Urothelium cell line (cell line): ENCODE data around the gene CNST.
"Not testable (repeated sequence)": the region's sequence is repeated elsewhere in the genome, so short reads cannot be mapped to it uniquely, and the experiment has no call there.

Experiments
- DNase-seq: peaks from one replicate; pipeline ENCODE4 v3.0.0; 2011; ENCODE audit warnings: low spot score, mixed read lengths
- FAIRE-seq: peaks from 2 replicates; lab custom pipeline; 2011; peaks lifted over from hg19 to GRCh38; lab: Jason Lieb, UNC

The CNST gene

DNA sequence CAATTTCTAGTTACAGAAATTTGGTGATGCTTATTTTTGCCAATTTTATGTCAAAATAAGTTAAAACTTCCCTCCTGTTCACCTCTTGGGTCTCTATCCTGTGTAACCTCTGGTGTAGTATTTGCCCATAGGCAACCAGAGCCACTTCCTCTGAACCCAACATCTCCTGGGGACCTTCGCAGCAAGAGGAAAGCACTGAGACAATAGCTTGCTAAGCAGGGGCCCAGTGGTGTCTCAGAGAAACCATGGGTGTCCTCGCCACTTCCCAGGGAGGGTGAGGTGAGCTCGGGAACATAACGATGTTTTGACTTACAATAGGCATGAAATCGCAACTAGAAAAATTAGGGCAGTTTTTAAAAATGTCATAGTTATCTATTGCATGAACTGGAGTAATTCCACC is 101.5 kb downstream of the CNST start:
- DNase-seq = no peak
- no peak for FAIRE-seq

GRCh38 chr1:246669659-246670058 is 103.4 kb downstream of the CNST start:
- FAIRE-seq (no peak), DNase-seq (no peak)

DNA sequence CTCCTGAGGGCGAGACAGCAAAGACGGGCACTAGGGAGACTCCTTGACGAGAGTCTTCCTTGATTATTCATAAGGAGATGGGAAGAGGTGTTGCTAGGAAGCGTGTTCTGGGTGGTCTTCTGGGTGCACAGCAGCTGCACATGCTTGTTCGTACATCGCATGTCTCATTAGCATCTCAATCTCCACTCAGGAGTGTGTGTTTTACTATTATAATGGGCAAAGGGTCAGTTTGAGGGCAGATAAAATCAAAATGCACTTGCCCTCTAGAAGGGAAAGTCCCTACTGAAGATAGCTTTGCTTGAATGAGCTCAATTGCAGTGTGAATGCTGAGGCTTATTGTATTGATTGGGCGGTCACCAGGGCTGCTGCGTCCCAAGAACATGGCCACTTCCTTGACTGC is 107.8 kb downstream of the CNST start:
- no peak for FAIRE-seq
- DNase-seq = no peak

DNA sequence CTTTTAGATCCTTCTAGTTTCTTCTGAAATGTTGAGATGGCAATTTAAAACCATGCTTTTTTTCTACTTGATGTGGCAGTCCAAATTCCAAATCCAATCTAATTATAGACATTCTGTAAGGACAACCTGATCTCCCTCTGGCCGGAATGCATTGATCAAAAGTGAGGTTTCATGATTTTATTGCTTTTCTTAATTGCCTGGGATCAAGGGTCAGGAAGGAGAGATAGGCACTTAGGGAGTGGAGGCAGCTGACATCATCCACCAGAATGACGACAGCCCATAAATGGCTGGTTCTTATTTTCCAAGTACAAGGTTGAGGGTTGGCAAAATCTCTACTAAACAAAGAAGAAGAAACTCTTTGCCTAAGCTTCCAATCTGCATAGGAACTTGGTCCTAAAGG is 111.6 kb downstream of the CNST start:
- FAIRE-seq (no peak), DNase-seq (no peak)

DNA sequence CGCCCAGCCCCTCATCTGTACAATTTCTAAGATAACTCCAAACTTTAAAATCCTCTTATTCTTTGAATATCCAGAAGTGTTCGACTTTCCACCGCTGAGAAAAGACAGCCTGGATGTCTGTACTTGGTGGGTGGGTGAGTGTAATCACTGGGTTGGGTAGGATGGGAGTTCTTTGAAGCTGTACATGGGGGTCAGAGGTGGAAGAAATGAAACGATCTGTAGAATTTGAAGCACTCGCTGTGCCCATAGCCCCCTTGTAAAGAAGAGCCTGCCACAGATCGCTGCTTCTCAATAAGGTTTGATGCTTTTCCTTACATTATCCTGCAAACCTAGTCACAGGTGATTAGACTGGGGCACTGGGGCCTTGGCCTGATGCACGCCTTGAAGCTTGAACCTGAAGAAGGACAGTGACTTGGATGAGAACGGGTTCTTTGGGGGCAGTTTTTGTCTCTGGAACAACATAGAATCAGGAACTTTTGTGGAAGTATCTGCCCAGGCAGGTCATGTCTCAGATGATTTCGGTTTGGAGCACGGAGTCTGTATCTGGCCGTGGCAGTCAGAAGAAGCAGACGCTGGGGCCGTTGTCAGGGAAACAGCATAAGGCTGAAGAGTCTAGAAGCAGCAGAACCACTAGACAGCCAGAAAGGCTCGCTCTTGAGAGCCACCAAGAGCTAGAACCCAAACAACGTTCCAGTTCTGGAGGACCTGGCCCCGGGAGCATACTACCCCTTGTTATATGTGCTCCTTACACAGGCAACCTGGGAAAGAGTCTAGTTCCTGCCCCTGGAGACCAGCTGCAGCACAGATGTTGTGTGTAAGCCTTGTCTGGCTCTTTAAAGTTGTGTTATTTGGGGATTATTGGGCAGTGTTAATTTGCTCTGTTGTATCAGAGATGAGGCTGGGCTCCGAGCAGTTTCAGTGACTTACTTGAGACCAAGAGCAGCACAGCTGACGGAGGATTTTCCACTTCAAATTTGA is 112.8 kb downstream of the CNST start:
- DNase-seq (no peak), FAIRE-seq (no peak)

DNA sequence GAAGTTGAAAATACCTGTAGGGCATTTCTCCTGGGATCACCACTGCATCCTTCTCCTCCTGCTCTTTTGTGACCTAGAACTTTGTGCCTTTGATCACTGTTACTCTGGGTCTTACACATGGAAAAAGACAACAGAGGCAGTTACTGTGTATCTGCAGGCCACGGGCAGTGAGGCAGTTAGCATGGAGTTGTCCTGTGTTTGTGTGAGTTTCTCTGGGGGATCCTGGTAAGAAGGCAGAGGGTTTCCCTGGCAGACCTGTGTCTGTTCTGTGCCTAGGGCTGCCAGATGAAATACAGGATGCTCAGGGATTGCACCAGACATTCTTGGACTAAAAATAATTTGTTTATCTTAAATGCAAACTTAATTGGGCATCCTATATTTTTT is 113.5 kb downstream of the CNST start:
- FAIRE-seq (no peak), DNase-seq (no peak)

DNA sequence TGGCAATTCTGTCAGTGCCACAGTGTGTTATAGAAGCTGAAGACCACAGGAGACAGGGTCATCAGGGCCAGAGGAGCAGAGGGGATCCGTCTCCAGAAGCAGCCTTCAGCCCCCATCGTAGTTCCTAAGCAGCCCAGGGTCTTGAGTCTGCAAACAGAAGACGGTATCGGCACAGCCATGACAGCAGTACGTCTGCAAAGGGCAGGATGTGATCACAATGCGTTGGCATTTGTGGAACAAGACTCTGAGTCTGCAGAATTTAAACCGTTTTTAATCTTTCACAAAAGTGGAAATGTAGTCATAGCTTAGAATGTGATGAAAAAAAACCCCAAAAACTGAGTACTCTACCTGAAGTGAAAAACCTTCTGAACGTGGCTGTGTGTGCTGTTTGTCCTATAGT is 113.9 kb downstream of the CNST start:
- FAIRE-seq = no peak
- no peak for DNase-seq

- no peak for FAIRE-seq
- no peak for DNase-seq
Observed at GRCh38 chr1:246680696-246681130, 114.5 kb downstream of the CNST start.

- DNase-seq (no peak), FAIRE-seq (no peak)
Observed at GRCh38 chr1:246681900-246682895, 115.9 kb downstream of the CNST start.

DNA sequence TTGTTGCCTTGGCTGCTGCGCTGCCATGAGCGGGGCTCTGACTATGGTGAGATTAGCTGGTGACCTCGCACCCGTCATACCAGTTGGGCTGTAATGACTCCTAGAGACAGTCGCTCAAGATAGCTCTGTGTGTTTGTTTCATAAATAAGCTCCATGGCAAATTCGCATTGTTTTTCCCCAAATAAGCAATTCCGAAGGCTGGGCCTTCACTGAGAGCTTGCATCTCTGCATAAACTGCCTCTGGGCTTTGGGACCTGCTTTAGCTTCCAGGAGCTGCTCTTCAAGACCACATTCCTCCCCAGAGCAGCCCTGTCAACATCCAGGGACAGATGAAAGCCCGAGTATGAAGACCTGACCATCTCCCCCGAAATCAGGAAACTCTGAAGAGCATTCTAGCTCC is 117.3 kb downstream of the CNST start:
- FAIRE-seq (no peak), DNase-seq (no peak)

DNA sequence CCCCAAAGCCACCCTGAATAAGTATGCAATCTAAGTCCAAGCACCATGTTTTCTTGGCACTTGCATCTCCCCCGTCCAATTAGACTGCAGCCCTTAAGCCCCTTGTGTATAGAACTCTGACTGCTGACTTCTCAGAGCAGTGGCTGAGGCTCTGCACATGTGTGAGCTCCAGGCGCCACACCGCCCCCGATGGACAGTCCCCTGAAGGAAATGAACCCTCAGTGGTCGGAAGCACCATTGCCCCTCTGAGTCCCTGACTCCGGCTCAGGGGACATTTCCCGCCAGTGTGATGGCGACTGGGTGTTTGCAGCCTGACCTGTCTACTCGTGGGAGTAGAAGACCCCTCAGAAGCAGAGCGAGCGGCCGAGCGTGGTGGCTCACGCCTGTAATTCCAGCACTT is 120.7 kb downstream of the CNST start:
- FAIRE-seq (no peak), DNase-seq (no peak)

DNA sequence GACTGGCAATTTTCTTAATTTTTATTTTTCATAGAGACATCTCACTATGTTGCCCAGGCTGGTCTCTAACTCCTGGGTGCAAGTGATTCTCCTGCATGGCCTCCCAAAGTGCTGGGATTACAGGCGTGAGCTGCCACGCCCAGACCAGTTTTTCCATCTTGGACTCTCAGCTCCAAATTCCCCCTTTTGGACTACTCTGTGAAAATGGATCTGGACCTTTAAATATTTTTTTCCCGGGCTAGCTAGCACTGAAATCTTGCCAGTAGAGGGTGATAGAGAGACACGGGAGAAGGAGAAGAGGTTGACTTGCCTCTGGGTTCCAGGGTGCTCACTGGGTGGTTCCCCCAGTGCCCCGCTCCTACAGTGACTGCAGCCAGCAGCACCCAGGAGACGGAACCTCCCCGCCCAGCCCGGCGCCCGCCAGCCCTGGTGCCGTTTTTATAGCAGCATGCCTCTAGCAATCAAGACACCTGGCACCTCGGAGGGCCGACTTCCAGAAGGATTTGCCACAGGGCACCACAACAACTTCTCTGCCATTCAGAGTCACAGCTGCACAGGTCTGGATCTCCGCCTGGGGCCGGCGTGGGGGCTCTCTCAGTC is 123.3 kb downstream of the CNST start:
- FAIRE-seq (no peak), DNase-seq (peak; percentile 83)

GRCh38 chr1:246690100-246690499 is 123.8 kb downstream of the CNST start:
- FAIRE-seq (no peak), DNase-seq (no peak)

GRCh38 chr1:246691622-246692495 is 125.6 kb downstream of the CNST start:
- FAIRE-seq = no peak
- DNase-seq = no peak

- not testable (repeated sequence) for FAIRE-seq, DNase-seq
Observed at GRCh38 chr1:246694213-246694895, 128.1 kb downstream of the CNST start.

DNA sequence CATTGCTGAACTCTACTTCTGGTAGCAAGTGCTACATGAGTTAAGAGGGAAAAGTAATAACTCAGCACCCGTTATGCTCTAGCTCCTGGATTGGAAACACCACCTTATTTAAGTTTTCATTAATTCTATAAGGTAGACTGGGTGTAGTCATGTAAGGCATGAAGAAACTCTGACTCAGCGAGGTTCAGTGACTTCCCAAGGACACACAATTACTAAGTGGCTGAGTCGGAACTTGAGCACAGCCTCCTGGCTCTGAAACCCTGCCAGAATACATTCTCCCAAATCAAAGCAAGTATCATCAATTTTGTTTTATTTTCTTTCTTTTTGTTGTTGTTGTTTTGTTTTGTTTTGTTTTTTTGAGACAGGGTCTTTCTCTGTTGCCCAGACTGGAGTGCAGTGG is 128.9 kb downstream of the CNST start:
- FAIRE-seq = no peak
- DNase-seq = no peak

- FAIRE-seq (no peak), DNase-seq (no peak)
Observed at GRCh38 chr1:246695666-246696065, 129.4 kb downstream of the CNST start.

DNA sequence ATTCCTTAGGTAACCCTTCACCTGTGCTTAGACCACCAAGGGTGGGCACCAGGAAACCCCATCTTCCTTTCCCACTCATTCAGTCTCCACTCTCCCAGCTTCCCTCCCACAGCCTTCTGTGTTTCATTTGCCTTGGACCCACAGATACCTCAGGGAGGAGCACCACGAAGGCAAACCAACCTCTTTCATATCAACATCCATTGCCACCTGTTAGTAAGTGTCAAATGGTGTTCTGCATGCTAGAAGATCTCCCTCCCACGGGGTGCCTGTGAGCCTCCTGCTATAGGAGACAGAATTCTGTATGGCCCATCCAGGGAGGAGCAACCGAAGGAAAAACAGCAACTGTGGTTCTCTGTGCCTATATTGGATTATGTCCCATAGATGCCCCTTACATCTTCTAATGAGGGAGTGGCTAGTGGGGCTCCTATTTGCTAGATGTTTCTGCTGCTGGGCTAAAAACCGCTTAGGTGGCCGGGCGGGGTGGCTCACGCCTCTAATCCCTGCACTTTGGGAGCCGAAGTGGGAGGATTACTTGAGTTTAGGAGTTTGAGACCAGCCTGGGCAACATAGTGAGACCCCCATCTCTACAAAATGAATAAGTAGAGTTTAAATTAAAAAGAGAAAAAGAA is 132.3 kb downstream of the CNST start:
- FAIRE-seq = no peak
- DNase-seq = no peak

GRCh38 chr1:246699095-246699735 is 133.0 kb downstream of the CNST start:
- FAIRE-seq = no peak
- peak; percentile 89 for DNase-seq
